MCF 10A (cell line): ENCODE results near the gene NPPA. TPM values are rescaled to one million over a fixed set of nuclear protein-coding genes. Genes with fewer than 3 reads are reported as not detected.

ENCODE experiments used
- BruUV-seq: library from RNA; stranded (reverse); fragments of 400-500 nt; replicated peaks from 2 replicates; lab custom pipeline; 2021; lab: Mats Ljungman, UMichigan
- CTCF ChIA-PET: fragments of 300-600 bp; sonication (Branson Sonifier 250); formaldehyde crosslinking; extraction: SDS; loops from one replicate; lab custom pipeline; 2021; ENCODE audit warnings: antibody characterized with exemption, inconsistent platforms; lab: Yijun Ruan, JAX
- POLR2A ChIA-PET: fragments of 300-600, 350-650 bp; sonication (Branson Sonifier 250); formaldehyde crosslinking; extraction: SDS; loops from one replicate; lab custom pipeline; 2020; ENCODE audit warnings: antibody characterized with exemption, inconsistent platforms; lab: Yijun Ruan, JAX
- DNase-seq: peaks from one replicate; pipeline ENCODE4 v3.0.0-alpha.2; 2018; ENCODE audit not compliant: unreplicated experiment
- H3K27ac Mint-ChIP-seq: one replicate; pipeline ENCODE4 v1.8.0; 2022; ENCODE audit warnings: mild to moderate bottlenecking, low read depth, mixed read lengths; ENCODE audit not compliant: unreplicated experiment
- H3K27me3 Mint-ChIP-seq: one replicate; pipeline ENCODE4 v1.8.0; 2022; ENCODE audit warnings: mixed read lengths; ENCODE audit not compliant: insufficient read depth, unreplicated experiment
- H3K36me3 Mint-ChIP-seq: one replicate; pipeline ENCODE4 v1.8.0; 2022; ENCODE audit warnings: mild to moderate bottlenecking, moderate library complexity, mixed read lengths; ENCODE audit not compliant: insufficient read depth, unreplicated experiment
- H3K4me1 Mint-ChIP-seq: one replicate; pipeline ENCODE4 v1.8.0; 2022; ENCODE audit warnings: mixed read lengths; ENCODE audit not compliant: insufficient read depth, unreplicated experiment
- H3K4me3 Mint-ChIP-seq: one replicate; pipeline ENCODE4 v1.8.0; 2022; ENCODE audit warnings: mild to moderate bottlenecking, moderate library complexity, mixed read lengths; ENCODE audit not compliant: unreplicated experiment
- H3K9me3 Mint-ChIP-seq: one replicate; pipeline ENCODE4 v1.8.0; 2022; ENCODE audit warnings: mixed read lengths; ENCODE audit not compliant: unreplicated experiment
- intact Hi-C: fragments of 100-400 bp; cut with micrococcal nuclease; formaldehyde crosslinking; loops from 2 replicates; pipeline ENCODE4 v1.14.1; 2022
- total RNA-seq: library from RNA; stranded (reverse); gene quantifications from 2 replicates; pipeline ENCODE4 v1.2.3, GENCODE V29; 2022
- TF ChIP-seq, protein P1 (sequence below): fragments of 200-600 bp; IDR thresholded peaks from one replicate; pipeline ENCODE4 v1.8.0; 2022; ENCODE audit warnings: antibody characterized with exemption, mild to moderate bottlenecking; ENCODE audit not compliant: unreplicated experiment

The NPPA gene
- total RNA-seq, 1 experiment from 2014 or later, result not detected

- peak; percentile 39 for DNase-seq
- Mint-ChIP-seq H3K27ac (no peak overlapping the region), H3K9me3 (no peaks in the 10 kb centered on the region), H3K27me3 (no peaks in the 10 kb centered on the region), H3K4me3 (no peak overlapping the region), H3K36me3 (peaks cover 41% of the 10 kb centered on the region), H3K4me1 (no peaks in the 10 kb centered on the region)
- CTCF ChIA-PET, result interaction anchor here (1.3 to 2.2 kb wide), 3 partner anchors 8 to 121 kb away, joined by 3 to 7 read pairs (median 4); no protein-coding TSS in a partner anchor
- no TSS peak for BruUV-seq
- intact Hi-C loops, result no loop called here
- TF ChIP-seq, protein P1, sequence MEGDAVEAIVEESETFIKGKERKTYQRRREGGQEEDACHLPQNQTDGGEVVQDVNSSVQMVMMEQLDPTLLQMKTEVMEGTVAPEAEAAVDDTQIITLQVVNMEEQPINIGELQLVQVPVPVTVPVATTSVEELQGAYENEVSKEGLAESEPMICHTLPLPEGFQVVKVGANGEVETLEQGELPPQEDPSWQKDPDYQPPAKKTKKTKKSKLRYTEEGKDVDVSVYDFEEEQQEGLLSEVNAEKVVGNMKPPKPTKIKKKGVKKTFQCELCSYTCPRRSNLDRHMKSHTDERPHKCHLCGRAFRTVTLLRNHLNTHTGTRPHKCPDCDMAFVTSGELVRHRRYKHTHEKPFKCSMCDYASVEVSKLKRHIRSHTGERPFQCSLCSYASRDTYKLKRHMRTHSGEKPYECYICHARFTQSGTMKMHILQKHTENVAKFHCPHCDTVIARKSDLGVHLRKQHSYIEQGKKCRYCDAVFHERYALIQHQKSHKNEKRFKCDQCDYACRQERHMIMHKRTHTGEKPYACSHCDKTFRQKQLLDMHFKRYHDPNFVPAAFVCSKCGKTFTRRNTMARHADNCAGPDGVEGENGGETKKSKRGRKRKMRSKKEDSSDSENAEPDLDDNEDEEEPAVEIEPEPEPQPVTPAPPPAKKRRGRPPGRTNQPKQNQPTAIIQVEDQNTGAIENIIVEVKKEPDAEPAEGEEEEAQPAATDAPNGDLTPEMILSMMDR, result no peak
- POLR2A ChIA-PET, result no interaction called here
Observed at GRCh38 chr1:11845641-11846335, 1.8 kb downstream of the NPPA start.

- TF ChIP-seq, protein P1, result no peak
- DNase-seq, result no peak
- no peaks in the 10 kb centered on the region for H3K4me1 Mint-ChIP-seq
- H3K27me3 Mint-ChIP-seq, result no peaks in the 10 kb centered on the region
- no peaks in the 10 kb centered on the region for H3K9me3 Mint-ChIP-seq
- intact Hi-C loops, result no loop called here
- ChIA-PET CTCF (interaction anchor here (0.6 to 0.7 kb wide), 4 partner anchors 18 to 120 kb away, joined by 3 to 7 read pairs (median 3); no protein-coding TSS in a partner anchor), POLR2A (no interaction called here)
- H3K27ac Mint-ChIP-seq, result no peak overlapping the region
- no peak overlapping the region for H3K4me3 Mint-ChIP-seq
- H3K36me3 Mint-ChIP-seq, result peaks cover 61% of the 10 kb centered on the region
- BruUV-seq, result no TSS peak
Observed at GRCh38 chr1:11842154-11843041, 5.2 kb downstream of the NPPA start.

DNA sequence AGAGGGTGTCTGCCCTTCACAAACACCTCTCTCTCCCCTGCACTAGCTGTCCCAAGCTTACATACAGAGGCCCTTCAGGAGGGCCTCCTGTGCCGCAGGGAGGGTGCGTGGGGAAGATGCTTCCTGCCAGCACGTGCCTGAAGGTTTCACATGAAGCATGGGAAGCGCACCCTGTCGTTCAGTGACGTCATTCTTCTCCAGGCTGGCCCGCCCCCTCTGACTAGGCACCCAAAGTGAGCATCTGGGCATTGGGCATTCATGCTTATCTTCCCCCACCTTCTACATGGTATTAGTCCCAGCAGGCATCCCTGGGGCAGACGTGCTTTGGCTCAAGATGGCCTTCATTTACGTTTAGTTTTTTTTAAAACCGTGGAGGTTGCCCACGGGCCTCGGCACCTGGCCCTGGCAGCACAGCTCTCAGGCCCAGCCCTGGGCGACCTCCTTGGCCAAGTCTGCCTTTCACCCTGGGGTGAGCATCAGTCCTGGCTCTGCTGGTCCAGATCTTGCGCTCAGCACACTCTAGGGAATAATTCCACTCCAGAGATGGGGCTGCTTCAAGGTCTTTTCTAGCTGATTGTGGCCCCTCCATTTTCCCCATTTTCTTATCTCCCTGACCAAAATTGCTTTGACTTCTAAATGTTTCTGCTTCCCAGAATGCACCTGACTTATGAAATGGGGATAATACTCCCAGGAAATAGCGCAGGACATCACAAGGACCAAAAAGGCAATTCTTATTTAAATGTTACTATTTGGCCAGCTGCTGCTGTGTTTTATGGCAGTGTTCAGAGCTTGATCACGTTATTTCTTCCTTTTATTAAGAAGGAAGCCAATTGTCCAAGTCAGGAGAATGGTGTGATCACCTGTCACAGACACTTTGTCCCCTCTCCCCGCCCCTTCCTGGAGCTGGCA is 6.1 kb downstream of the NPPA start:
- CTCF ChIA-PET, result interaction anchor here (0.6 to 5.0 kb wide), 5 partner anchors 51 to 189 kb away, joined by 3 to 37 read pairs (median 3); no protein-coding TSS in a partner anchor
- intact Hi-C loops, result no loop called here

More for the DNA sequence above, 6.1 kb downstream of the NPPA start:
- TF ChIP-seq, protein P1, result no peak
- no peak for DNase-seq
- Mint-ChIP-seq H3K4me3 (no peak overlapping the region), H3K27ac (no peak overlapping the region), H3K27me3 (no peaks in the 10 kb centered on the region), H3K9me3 (no peaks in the 10 kb centered on the region), H3K36me3 (peaks cover 60% of the 10 kb centered on the region), H3K4me1 (no peaks in the 10 kb centered on the region)
- POLR2A ChIA-PET, result interaction anchor here (6.1 kb wide), 1 partner anchor 67 kb away, joined by 56 read pairs; no protein-coding TSS in a partner anchor
- BruUV-seq, result no TSS peak
